ENCODE measurements around the gene ZNF175. TPM values are rescaled to one million over a fixed set of nuclear protein-coding genes. Genes with fewer than 3 reads are reported as not detected.

ZNF175 gene
- total RNA-seq, 1 donor from 2014 or later, result 15.1 TPM

DNA sequence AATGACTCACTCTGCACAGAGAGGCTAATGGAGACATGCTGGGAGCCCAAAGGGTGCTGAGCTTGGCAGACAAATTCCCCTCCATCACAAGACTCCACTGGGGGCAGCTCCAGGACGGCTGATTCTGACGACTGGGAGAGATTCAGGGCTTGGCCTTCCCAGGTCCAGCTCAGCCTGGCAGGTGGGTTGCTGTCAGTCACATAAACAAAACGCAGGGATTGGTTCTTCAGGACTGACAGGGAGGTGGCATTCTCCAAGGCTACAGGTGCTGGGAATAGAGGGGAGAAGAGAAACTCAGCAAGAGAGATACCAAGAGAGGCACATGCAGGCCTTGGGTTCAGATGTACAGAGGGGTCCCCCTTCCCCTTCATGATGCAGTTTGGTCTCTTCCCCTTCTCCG is 10.7 kb upstream of the ZNF175 start:
- no peak for TF ChIP-seq EZH2 (IDR thresholded peaks at IDR 0.05; ENCODE audit: insufficient read depth, low read length)
- TF ChIP-seq, protein P1, sequence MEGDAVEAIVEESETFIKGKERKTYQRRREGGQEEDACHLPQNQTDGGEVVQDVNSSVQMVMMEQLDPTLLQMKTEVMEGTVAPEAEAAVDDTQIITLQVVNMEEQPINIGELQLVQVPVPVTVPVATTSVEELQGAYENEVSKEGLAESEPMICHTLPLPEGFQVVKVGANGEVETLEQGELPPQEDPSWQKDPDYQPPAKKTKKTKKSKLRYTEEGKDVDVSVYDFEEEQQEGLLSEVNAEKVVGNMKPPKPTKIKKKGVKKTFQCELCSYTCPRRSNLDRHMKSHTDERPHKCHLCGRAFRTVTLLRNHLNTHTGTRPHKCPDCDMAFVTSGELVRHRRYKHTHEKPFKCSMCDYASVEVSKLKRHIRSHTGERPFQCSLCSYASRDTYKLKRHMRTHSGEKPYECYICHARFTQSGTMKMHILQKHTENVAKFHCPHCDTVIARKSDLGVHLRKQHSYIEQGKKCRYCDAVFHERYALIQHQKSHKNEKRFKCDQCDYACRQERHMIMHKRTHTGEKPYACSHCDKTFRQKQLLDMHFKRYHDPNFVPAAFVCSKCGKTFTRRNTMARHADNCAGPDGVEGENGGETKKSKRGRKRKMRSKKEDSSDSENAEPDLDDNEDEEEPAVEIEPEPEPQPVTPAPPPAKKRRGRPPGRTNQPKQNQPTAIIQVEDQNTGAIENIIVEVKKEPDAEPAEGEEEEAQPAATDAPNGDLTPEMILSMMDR (IDR thresholded peaks at IDR 0.05; ENCODE audit: insufficient read depth, low read depth, low read length), result no peak
- H3K27ac Mint-ChIP-seq (ENCODE audit: unreplicated experiment), result no peak overlapping the region
- no peaks in the 10 kb centered on the region for H3K36me3 Mint-ChIP-seq (ENCODE audit: low read depth, unreplicated experiment)
- H3K27me3 ChIP-seq (ENCODE audit: insufficient read depth, low read length), result no peaks in the 10 kb centered on the region
- H3K79me2 ChIP-seq (ENCODE audit: insufficient read depth, low read length), result no peaks in the 10 kb centered on the region
- no peaks in the 10 kb centered on the region for H3K9me3 Mint-ChIP-seq (ENCODE audit: unreplicated experiment)
- no peak overlapping the region for H3K4me3 ChIP-seq (ENCODE audit: insufficient read depth, low read depth, low read length)
- no peak overlapping the region for H3K9ac ChIP-seq (ENCODE audit: low read length)
- no peaks in the 10 kb centered on the region for H3K9me3 ChIP-seq (ENCODE audit: insufficient read depth, low read depth, low read length)
- H3K4me1 ChIP-seq (ENCODE audit: insufficient read depth, low read length), result no peaks in the 10 kb centered on the region
- no peak overlapping the region for H2AFZ ChIP-seq (ENCODE audit: low read depth, low read length)
- no peak overlapping the region for H3K4me2 ChIP-seq (ENCODE audit: low read length)
- no peak overlapping the region for H3K27ac ChIP-seq (ENCODE audit: low read depth, low read length)
- FAIRE-seq, result no peak
- H4K20me1 ChIP-seq (ENCODE audit: insufficient read depth, low read length), result no peaks in the 10 kb centered on the region
- H3K27me3 Mint-ChIP-seq (ENCODE audit: low read depth, unreplicated experiment), result peaks cover 38% of the 10 kb centered on the region
- DNase-seq (ENCODE audit: low read depth), result no peak
- H3K36me3 ChIP-seq (ENCODE audit: insufficient read depth, low read length), result no peaks in the 10 kb centered on the region
- no peak overlapping the region for H3K4me3 Mint-ChIP-seq (ENCODE audit: unreplicated experiment)
- no peaks in the 10 kb centered on the region for H3K4me1 Mint-ChIP-seq (ENCODE audit: low read depth, unreplicated experiment)

DNA sequence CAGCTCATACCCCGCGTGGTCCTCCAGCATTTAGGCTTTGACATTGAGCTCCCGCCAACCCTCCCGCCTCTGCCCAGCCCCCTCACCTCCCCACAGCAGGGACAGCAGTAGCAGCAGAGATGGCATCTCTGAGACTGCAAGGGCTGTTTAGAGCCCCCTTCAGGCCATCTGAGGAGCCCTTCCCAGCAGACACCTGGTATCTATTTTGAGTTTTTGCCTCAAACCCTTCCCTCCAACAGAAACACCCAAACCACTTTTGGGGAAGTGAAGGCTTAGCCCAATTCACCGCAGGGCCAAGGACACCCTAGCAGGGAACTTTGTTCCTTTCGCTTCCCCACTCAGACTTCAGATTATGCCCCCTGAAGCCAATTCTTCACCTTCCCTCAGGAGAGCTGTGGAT is 6.3 kb upstream of the ZNF175 start:
- H3K9ac ChIP-seq (ENCODE audit: low read length), result no peak overlapping the region
- Mint-ChIP-seq H3K4me1 (ENCODE audit: low read depth, unreplicated experiment) (no peaks in the 10 kb centered on the region), H3K9me3 (ENCODE audit: unreplicated experiment) (no peaks in the 10 kb centered on the region), H3K27me3 (ENCODE audit: low read depth, unreplicated experiment) (peaks cover 60% of the 10 kb centered on the region), H3K27ac (ENCODE audit: unreplicated experiment) (no peak overlapping the region), H3K36me3 (ENCODE audit: low read depth, unreplicated experiment) (no peaks in the 10 kb centered on the region), H3K4me3 (ENCODE audit: unreplicated experiment) (no peak overlapping the region)
- H3K79me2 ChIP-seq (ENCODE audit: insufficient read depth, low read length), result no peaks in the 10 kb centered on the region
- H3K4me3 ChIP-seq (ENCODE audit: insufficient read depth, low read depth, low read length), result no peak overlapping the region
- no peaks in the 10 kb centered on the region for H3K36me3 ChIP-seq (ENCODE audit: insufficient read depth, low read length)
- H3K9me3 ChIP-seq (ENCODE audit: insufficient read depth, low read depth, low read length), result no peaks in the 10 kb centered on the region
- peaks cover 2% of the 10 kb centered on the region for H3K27me3 ChIP-seq (ENCODE audit: insufficient read depth, low read length)
- H3K27ac ChIP-seq (ENCODE audit: low read depth, low read length), result no peak overlapping the region
- no peaks in the 10 kb centered on the region for H4K20me1 ChIP-seq (ENCODE audit: insufficient read depth, low read length)
- DNase-seq (ENCODE audit: low read depth) (no peak), FAIRE-seq (no peak)
- H2AFZ ChIP-seq (ENCODE audit: low read depth, low read length), result no peak overlapping the region
- H3K4me2 ChIP-seq (ENCODE audit: low read length), result no peak overlapping the region
- TF ChIP-seq EZH2 (IDR thresholded peaks at IDR 0.05; ENCODE audit: insufficient read depth, low read length), result no peak
- TF ChIP-seq, protein P1 (IDR thresholded peaks at IDR 0.05; ENCODE audit: insufficient read depth, low read depth, low read length), result no peak
- H3K4me1 ChIP-seq (ENCODE audit: insufficient read depth, low read length), result no peaks in the 10 kb centered on the region

DNA sequence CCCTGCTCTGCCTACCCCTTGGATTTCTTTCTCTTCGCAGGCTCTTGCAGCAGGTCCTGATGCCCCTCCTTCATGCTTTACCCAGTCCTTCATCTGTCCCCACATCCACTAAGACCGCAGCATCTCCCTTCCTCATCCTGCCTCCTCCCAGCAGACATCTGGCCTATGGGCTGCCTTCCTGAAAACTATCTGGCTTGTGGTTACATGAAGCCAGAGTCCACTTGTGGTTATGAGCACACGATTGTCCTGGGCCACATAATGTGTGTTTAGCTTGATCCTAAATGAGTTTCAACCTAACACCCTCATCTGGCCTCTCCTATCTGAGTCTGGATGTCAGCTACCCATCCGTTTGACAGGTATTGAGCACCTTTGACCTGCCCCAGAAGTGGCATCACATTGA is 5.5 kb upstream of the ZNF175 start:
- H3K36me3 ChIP-seq (ENCODE audit: insufficient read depth, low read length), result no peaks in the 10 kb centered on the region
- H3K4me3 ChIP-seq (ENCODE audit: insufficient read depth, low read depth, low read length), result no peak overlapping the region
- H3K9ac ChIP-seq (ENCODE audit: low read length), result no peak overlapping the region
- H3K79me2 ChIP-seq (ENCODE audit: insufficient read depth, low read length), result no peaks in the 10 kb centered on the region
- TF ChIP-seq EZH2 (IDR thresholded peaks at IDR 0.05; ENCODE audit: insufficient read depth, low read length), result no peak
- TF ChIP-seq, protein P1 (IDR thresholded peaks at IDR 0.05; ENCODE audit: insufficient read depth, low read depth, low read length), result no peak
- no peaks in the 10 kb centered on the region for H3K9me3 Mint-ChIP-seq (ENCODE audit: unreplicated experiment)
- no peak overlapping the region for H3K27ac ChIP-seq (ENCODE audit: low read depth, low read length)
- no peaks in the 10 kb centered on the region for H4K20me1 ChIP-seq (ENCODE audit: insufficient read depth, low read length)
- FAIRE-seq (no peak), DNase-seq (ENCODE audit: low read depth) (no peak)
- no peaks in the 10 kb centered on the region for H3K36me3 Mint-ChIP-seq (ENCODE audit: low read depth, unreplicated experiment)
- peaks cover 55% of the 10 kb centered on the region for H3K27me3 Mint-ChIP-seq (ENCODE audit: low read depth, unreplicated experiment)
- no peak overlapping the region for H2AFZ ChIP-seq (ENCODE audit: low read depth, low read length)
- H3K4me2 ChIP-seq (ENCODE audit: low read length), result no peak overlapping the region
- H3K27ac Mint-ChIP-seq (ENCODE audit: unreplicated experiment), result peak overlapping the region; percentile 16
- no peaks in the 10 kb centered on the region for H3K4me1 ChIP-seq (ENCODE audit: insufficient read depth, low read length)
- H3K4me1 Mint-ChIP-seq (ENCODE audit: low read depth, unreplicated experiment), result no peaks in the 10 kb centered on the region
- no peaks in the 10 kb centered on the region for H3K9me3 ChIP-seq (ENCODE audit: insufficient read depth, low read depth, low read length)
- H3K4me3 Mint-ChIP-seq (ENCODE audit: unreplicated experiment), result no peak overlapping the region
- H3K27me3 ChIP-seq (ENCODE audit: insufficient read depth, low read length), result peaks cover 2% of the 10 kb centered on the region
